Calu3 (cell line): ENCODE measurements around the gene PSMA5. TPM values are rescaled to one million over a fixed set of nuclear protein-coding genes. Genes with fewer than 3 reads are reported as not detected.

Source experiments
- BruUV-seq: library from RNA; stranded (reverse); fragments of 400-500 nt; replicated peaks from 2 replicates; lab custom pipeline; 2021; lab: Mats Ljungman, UMichigan
- CTCF ChIA-PET: fragments of 300-600 bp; sonication (Branson Sonifier 250); formaldehyde crosslinking; loops from one replicate; lab custom pipeline; 2022; ENCODE audit warnings: antibody characterized with exemption; lab: Charles Lee
- DNase-seq: peaks from one replicate; pipeline ENCODE4 v3.0.0; 2022
- H3K27ac Mint-ChIP-seq: one replicate; pipeline ENCODE4 v1.8.0; 2022; ENCODE audit warnings: mixed read lengths; ENCODE audit not compliant: unreplicated experiment
- H3K27me3 Mint-ChIP-seq: one replicate; pipeline ENCODE4 v1.8.0; 2022; ENCODE audit warnings: mixed read lengths; ENCODE audit not compliant: unreplicated experiment
- H3K36me3 Mint-ChIP-seq: one replicate; pipeline ENCODE4 v1.8.0; 2022; ENCODE audit warnings: mild to moderate bottlenecking, moderate library complexity, mixed read lengths; ENCODE audit not compliant: insufficient read depth, unreplicated experiment
- H3K4me1 Mint-ChIP-seq: one replicate; pipeline ENCODE4 v1.8.0; 2022; ENCODE audit warnings: mild to moderate bottlenecking, low read depth, mixed read lengths; ENCODE audit not compliant: unreplicated experiment
- H3K4me3 Mint-ChIP-seq: one replicate; pipeline ENCODE4 v1.8.0; 2022; ENCODE audit warnings: mild to moderate bottlenecking, low read depth, moderate library complexity, mixed read lengths; ENCODE audit not compliant: unreplicated experiment
- H3K9me3 Mint-ChIP-seq: one replicate; pipeline ENCODE4 v1.8.0; 2022; ENCODE audit warnings: low read depth, mixed read lengths; ENCODE audit not compliant: unreplicated experiment
- intact Hi-C: fragments of 100-400 bp; cut with micrococcal nuclease; formaldehyde crosslinking; loops from one replicate; pipeline ENCODE4 v1.10.0; 2022; ENCODE audit not compliant: unreplicated experiment
- total RNA-seq: library from RNA; stranded (reverse); gene quantifications from 2 replicates; pipeline ENCODE4 v1.2.3, GENCODE V29; 2022
- TF ChIP-seq, protein P1 (sequence below): fragments of 200-600 bp; IDR thresholded peaks from one replicate; pipeline ENCODE4 v1.8.0; 2022; ENCODE audit warnings: antibody characterized with exemption; ENCODE audit not compliant: unreplicated experiment

Gene PSMA5
- total RNA-seq, 1 experiment from 2014 or later = 121 TPM

DNA sequence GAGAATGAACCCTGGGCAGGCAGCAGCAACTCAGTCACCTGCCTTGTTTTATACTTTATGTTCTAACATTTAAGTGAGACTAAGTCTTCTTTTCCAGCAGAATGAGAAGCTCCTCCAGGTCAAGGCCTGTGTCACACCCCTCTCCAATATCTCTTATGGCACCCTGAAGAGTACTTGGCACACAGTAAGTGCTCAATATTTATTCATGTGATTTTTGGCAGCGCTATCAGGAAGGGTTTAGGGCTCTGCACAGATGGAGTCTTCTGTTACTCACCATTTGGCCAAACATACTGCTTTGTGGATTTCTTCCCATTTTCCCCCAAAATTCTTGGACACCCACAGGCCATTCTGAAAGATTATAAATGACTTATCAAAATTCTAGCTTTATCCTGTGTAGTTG, 75.6 kb downstream of the PSMA5 start:
- Mint-ChIP-seq H3K4me1 (no peaks in the 10 kb centered on the region), H3K27ac (no peak overlapping the region), H3K36me3 (peaks cover 6% of the 10 kb centered on the region), H3K4me3 (no peak overlapping the region), H3K27me3 (no peaks in the 10 kb centered on the region), H3K9me3 (no peaks in the 10 kb centered on the region)
- TF ChIP-seq, protein P1, sequence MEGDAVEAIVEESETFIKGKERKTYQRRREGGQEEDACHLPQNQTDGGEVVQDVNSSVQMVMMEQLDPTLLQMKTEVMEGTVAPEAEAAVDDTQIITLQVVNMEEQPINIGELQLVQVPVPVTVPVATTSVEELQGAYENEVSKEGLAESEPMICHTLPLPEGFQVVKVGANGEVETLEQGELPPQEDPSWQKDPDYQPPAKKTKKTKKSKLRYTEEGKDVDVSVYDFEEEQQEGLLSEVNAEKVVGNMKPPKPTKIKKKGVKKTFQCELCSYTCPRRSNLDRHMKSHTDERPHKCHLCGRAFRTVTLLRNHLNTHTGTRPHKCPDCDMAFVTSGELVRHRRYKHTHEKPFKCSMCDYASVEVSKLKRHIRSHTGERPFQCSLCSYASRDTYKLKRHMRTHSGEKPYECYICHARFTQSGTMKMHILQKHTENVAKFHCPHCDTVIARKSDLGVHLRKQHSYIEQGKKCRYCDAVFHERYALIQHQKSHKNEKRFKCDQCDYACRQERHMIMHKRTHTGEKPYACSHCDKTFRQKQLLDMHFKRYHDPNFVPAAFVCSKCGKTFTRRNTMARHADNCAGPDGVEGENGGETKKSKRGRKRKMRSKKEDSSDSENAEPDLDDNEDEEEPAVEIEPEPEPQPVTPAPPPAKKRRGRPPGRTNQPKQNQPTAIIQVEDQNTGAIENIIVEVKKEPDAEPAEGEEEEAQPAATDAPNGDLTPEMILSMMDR = no peak
- CTCF ChIA-PET = no interaction called here
- no peak for DNase-seq
- no TSS peak for BruUV-seq
- intact Hi-C loops = no loop called here

DNA sequence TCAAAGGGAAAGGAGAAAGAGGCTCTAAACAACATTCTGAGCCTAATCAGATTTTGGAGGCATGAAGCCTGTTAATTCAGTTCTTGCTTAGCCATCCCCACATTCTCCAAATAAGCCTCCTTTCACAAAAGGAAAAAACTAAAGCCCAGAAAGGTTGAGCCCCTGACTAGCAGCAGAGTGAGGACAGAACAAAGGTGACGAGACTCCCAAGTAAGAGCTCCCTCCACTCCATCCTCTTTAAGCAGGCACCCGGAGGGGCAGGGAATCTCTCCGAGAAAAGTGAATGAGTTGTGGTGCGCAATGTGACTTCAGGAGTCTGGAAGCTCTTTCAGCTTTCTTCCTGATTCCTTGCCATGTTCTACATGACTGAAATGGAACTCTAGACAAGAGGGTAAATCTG, 76.1 kb downstream of the PSMA5 start:
- BruUV-seq = no TSS peak
- H3K27me3 Mint-ChIP-seq = no peaks in the 10 kb centered on the region
- H3K27ac Mint-ChIP-seq = no peak overlapping the region
- H3K4me3 Mint-ChIP-seq = no peak overlapping the region
- H3K36me3 Mint-ChIP-seq = peaks cover 6% of the 10 kb centered on the region
- no peaks in the 10 kb centered on the region for H3K4me1 Mint-ChIP-seq
- intact Hi-C loops = no loop called here
- CTCF ChIA-PET = no interaction called here
- TF ChIP-seq, protein P1 = no peak
- DNase-seq = no peak
- no peaks in the 10 kb centered on the region for H3K9me3 Mint-ChIP-seq

Other genes starting within 250 kb of the PSMA5 start
- gene SARS1, start 212.5 kb downstream of the PSMA5 start, total RNA-seq = 119 and 129 TPM in 2 replicates
- 5.1 and 5.3 TPM in 2 replicates for gene CELSR2, start 176.9 kb downstream of the PSMA5 start, total RNA-seq
- gene PSRC1, start 143.3 kb downstream of the PSMA5 start, total RNA-seq = 17.1 and 21.3 TPM in 2 replicates
- not detected in 2 replicates for gene MYBPHL, start 119.4 kb downstream of the PSMA5 start, total RNA-seq
- gene SORT1, start 28.5 kb downstream of the PSMA5 start, total RNA-seq = 46.3 and 68.2 TPM in 2 replicates
- 0.20 TPM in 1 of 2 replicates, not detected in the other for gene SYPL2, start 40.1 kb upstream of the PSMA5 start, total RNA-seq
- gene ATXN7L2, start 57.5 kb upstream of the PSMA5 start, total RNA-seq = 4.3 and 4.5 TPM in 2 replicates
- gene CYB561D1, start 67.6 kb upstream of the PSMA5 start, total RNA-seq = 9.0 and 9.6 TPM in 2 replicates
- gene AMIGO1, start 83.3 kb upstream of the PSMA5 start, total RNA-seq = 1.3 and 1.5 TPM in 2 replicates
- gene GPR61, start 113.4 kb upstream of the PSMA5 start, total RNA-seq = not detected in 2 replicates
- gene GNAI3, start 122.2 kb upstream of the PSMA5 start, total RNA-seq = 6.3 and 6.5 TPM in 2 replicates
- not detected in 2 replicates for gene GNAT2, start 193.2 kb upstream of the PSMA5 start, total RNA-seq
- gene AMPD2, start 193.4 kb upstream of the PSMA5 start, total RNA-seq = 34.0 and 54.6 TPM in 2 replicates
- 12.6 and 13.6 TPM in 2 replicates for gene GSTM4, start 229.7 kb upstream of the PSMA5 start, total RNA-seq
- gene GSTM2, start 241.6 kb upstream of the PSMA5 start, total RNA-seq = 2.5 and 3.2 TPM in 2 replicates